Measurements from ENCODE around the gene FOXP4.
A peak's percentile ranks its signal among the peaks of the same experiment; 100 is the strongest.

The FOXP4 gene

DNA sequence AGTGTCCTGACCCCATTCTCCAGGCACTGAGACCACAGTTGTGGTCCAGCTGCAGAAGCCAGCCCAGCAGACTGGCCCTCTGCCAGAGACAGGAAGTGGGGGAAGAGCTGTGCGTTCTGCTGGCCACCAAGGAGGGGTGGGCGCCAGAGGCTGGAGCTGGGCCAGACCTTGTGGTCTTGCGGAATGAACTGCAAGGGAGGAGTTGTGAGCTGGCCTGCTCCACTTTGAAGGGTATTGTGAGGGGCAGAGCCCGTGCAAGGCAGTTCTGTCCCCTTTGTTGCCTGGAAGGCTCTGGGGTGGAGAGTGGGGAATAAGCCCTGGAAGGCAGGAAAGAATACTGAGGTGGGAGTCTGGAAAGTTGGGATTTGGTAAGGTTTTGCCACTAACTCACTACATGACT is 88.5 kb downstream of the FOXP4 start:
- DNase-seq, result peak; percentile 75

DNA sequence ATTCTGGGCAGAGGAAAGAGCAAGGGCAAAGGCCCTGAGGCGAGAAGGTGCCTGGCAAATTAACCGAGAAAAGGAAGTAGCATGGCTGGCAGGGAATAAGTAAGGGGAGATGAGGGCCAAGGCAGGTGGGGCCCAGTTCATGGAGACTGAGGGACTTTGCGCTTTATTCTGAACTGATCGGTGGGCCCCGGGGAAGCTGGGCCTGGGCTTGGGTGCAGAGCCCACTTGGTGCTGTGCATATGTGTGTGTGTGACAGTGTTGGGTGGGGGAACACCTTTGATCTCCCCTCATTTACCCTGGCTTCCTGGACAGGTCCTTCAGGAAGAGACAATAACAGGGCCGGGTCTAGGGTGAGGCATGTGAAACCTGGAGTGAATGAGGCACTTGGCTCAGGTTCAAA is 89.2 kb downstream of the FOXP4 start:
- DNase-seq, result peak; percentile 65

DNA sequence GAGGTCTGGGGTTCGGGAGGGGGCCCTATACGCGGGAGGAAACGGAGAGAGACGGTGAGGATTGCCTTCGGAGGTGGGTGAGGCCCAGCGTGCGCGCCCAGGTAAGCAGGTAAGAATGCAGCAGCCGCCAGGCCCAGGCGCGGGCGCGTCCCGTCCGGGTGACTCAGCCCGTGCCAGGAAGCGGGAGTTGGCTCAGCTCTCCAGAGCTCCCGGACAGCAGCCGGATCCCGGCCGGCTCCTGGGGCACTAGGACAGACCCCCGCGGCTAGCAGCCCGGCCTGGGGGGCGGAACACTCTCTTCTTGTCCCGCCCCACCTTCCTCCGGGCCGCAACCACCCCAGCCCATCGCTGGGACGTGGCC is 90.6 kb downstream of the FOXP4 start:
- DNase-seq, result no peak

DNA sequence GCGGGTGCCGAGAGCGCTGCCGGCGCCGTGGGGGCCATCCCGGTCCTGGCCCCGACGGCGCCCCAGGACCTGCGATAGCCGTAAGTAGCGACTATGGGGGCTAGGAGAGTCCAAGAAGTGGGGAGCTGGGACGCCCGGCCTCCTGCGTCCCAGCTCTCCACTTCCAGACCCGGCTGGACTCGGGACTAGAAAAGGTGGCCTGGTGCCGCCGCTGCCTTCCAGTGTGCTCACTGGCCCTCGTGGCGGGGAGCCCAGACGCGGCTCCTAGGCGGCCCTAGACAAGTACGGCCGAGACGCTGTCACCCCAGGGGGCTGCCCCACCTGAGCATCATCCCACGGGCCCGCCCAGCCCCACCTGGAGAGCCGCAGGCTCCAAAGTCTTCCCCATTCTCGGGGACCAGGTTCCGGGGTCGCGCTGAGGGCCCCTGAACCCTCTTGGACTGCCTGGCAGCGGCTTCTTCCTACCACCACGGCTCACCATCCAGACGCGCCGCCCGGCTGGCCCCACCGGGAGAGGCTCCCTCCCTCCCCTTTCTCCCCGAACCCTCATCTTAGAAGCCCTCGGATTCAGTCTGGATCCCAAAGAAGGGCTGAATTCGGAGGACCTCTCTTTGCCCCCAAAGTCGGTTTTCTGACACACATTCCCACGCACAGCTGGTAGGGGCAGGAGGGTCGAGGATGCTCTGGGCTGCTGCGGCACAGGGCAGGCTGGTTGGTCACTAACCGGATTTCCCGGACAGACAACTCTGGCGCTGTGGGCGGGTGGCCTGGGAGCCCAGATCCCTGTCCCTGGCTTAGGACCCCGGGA is 91.2 kb downstream of the FOXP4 start:
- DNase-seq, result no peak

DNA sequence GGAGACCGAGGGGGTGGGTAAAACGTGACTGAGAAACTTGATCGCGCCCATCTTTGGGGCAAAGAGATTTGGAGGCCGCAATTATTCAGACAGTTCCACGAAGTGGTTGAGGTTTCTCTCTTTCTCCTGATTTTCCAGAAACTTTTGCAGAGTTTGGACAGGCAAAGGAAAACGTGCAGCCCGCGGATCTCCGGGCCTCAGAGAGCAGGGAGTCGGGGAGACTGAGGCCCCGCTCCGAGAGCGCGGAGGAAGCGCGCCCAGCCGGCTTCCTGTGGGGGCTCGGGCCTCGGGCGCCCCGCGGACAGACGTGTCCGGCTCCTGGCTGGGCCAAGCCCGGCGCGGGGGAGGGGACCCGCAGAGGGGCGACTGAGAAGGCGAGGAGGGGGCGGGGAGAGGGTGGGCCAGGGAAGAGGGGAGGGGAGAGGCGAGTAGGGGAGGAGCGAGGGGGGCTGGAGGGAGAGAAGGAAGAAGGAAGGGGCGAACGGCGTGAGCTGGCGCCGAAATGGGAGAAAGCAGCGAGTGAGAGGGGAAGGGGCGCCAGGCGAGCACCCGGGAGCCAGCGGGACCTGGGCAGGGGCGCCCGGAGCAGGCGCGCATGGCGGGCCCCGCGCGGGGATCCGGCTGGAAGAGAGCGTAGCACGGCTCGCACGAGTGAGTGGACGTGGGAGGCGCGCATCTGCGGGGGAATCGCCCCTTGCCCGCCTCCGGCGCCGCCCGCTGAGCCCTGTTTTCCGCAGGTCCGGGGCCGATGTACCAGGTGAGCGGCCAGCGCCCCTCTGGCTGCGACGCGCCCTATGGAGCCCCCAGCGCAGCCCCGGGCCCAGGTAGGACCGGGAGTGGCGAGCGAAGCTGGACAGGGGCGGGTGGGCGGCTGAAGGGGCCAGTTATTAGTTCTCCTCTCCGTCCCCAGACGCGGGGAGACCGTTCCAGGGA is 92.1 kb downstream of the FOXP4 start, which contains the start of gene MDFI:
Gene MDFI (plus strand): TSS at position 467 of the 933 bp plus-strand sequence. CDS start 282 bp downstream, at position 749.
- DNase-seq, result peak; percentile 82

DNA sequence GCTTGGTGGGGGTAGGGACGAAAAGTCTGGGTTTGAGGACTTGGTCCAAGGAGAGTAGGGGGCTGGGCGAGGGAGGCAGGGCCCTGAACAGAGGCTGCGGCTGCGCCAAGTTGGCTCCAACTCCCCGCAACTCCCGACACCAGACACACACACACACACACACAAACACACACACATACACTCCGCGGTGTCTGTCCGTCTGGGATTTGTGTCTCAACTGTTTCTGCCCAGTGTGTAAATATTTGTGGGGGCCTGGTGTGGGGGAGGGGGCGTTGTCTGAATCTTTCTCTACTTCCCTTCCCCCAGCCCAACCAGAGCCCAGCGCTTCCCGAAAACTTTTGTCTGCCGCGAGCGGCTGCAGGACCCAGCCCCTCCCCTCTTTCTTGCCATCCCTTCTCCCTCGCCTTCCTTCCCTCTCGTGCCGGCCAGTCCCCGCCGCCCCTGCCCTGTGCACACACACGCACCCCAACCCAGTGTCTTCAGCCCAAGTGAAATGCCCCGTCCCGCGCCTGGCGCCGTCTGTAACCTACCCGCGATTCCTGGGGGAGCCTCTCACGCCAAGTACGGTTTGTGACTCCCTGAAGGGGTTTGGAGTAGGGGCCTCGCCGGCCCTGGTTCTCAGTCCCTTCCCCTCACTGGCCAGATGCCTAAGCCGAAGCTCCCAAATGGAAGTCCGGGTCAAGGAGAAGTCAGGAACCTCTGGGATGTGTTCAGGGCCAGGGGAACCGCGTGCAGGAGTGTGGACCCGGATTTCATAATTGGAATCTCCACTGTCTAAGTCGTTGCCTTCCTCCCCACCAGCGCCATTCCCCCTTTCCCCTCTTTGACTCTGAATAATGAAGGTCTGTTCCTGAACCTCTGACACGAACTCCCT is 93.0 kb downstream of the FOXP4 start:
- DNase-seq, result peak; percentile 72

DNA sequence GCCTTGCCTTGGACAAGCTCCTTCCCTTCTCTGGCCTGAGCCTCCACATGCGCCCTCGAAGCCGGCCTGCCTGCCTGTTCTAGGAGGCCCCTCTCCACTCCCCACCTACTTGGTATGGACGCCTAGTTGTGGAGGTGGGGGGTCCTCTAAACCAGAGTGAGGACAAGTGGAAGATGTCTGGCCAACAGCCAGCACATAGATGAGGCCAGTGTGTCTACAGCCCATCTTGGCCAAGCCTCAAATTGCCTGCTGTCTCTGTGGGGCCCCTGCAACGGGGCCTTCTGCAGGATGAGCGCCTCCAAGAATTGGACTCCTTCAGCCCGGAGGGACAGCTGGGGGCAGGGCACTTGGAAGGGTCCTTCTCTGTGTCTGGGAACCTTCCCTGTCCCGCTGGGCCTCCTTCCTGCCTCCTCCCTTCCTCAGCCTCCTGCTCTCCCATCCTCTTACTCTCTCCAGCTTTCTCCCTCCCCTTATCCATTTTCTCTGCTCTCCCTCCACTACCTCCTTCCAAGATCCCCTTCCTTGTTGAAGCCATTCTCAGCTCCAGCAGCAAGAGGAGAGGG is 93.7 kb downstream of the FOXP4 start:
- DNase-seq, result peak; percentile 57

DNA sequence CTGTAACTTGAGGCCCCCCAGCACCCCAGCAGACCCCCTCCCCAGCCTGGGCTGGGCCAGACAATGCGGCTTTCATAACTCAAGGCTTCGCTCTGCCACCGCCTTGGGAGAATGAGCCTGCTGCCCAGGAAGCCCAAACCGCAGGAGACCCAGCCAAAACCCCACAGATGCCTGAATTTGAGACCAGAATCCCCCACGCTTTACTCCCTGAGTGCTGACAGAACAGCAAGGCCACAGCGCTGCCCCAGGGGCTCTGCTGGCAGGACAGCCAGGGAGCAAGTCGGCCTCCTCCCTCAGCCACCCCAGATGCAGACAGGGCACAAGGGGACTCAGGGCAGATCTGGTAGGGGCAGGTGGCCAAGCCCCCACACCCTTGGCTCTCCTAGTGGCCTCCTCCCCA is 94.2 kb downstream of the FOXP4 start:
- no peak for DNase-seq

DNA sequence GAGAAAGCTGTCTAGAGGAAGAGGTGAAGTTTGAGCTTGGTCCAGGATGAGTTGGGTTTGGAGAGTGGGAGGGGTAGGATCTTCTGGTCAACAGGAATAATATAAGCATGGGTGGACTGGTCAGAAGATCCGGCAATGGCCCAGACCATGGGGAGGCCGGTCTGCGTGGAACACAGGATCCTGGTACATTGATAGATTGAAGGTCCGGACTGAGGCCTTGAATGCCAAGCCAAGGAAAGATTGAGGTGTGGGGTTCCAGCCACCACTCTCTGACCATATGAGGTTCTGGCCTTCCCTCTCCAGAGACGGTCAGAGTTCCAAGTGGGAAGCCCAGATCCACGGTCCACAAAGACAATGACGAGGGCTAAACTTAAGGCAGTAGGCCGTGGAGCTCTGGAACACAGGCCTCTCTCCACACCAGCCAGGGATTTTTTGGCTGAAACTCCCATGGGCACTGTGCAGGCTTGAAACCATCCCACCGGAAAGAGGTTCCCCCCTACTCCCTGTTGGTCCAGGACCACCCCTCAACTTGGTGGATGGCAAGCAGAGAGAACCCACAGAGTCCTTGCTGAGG is 95.3 kb downstream of the FOXP4 start:
- no peak for DNase-seq

DNA sequence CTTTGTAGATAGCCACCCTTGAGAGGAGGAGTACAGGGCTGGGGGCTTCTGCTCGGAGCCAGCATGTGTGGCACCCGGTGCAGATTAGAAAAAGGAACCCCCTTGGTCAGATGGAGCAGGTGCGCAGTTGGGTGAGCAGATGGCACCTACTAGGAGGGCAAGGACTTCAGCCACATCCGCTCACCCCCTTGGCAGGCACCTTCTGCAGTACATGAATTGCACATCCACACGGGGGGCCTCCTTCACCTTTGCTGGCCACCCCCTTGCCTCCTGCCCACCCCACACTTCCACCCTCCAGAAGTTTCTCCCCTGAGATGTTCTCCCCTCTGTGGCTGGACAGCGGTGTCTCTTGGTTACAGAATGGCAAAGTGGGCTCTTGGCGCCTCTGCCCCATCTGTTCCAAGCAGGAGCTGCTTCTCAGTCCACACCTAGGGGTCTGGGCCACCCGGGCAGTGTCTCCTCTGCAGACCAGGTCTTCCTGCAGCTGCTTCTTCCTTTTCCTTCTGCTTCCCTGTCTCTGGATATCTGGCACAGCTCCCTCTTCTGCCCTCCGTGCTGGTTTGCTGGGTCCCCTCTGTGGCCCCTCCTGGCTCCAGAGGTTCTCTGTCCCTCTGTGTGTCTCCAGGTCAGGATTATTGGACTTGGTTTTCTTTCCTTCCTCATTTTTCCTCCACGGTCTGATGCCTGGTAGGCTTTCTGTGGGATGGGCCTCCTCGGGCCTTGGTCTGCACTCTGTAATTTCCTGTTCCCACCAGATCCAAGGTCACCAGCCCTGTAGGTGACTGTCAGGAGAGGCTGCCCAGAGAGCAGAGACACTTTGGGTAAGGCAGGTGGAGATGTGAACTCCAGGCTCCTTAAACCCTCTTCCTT is 96.1 kb downstream of the FOXP4 start:
- DNase-seq, result peak; percentile 60

DNA sequence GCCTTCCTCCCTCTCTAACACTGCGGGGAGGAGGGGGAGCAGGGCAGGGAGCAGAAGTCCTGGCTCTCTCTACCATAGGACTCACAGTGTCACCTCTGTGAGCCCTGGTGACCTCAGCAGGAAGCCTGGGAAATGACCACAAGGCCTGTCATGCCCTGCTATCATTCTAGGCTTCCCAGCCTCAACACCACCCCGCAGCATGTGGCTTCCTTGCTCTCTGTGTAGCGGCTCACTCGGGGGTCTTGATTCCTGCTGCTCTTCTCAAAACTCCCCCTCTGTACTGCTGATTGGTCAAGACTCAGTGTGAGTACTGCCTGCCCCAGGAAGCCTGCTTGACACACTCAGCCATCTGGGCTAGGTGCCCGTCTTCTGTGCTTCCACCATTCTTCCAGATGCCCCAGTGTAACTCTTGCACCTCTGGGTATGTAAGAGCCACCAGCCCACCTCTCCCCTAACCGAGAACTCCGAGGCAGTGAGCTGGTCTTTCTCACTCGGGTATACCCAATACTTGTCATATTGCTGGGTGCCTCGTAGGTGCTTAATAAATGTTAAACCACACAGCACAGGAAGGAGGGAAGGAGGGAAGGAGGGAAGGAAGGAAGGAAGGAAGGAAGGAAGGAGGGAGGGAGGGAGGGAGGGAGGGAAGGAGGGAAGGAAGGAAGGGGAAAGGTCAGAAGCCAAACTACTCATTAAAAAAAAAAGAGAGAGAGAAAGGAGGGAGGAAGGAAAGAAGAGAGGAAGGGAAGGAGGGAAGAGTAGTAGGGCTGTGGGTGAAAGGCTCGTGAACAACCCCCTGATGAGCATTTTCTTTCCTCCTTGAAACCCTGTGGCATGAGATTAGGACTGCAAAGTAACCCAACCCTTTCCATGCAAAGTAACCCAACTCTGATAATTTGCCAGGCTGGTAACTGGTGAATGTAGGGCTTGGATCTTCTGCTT is 97.0 kb downstream of the FOXP4 start:
- peak; percentile 35 for DNase-seq

DNA sequence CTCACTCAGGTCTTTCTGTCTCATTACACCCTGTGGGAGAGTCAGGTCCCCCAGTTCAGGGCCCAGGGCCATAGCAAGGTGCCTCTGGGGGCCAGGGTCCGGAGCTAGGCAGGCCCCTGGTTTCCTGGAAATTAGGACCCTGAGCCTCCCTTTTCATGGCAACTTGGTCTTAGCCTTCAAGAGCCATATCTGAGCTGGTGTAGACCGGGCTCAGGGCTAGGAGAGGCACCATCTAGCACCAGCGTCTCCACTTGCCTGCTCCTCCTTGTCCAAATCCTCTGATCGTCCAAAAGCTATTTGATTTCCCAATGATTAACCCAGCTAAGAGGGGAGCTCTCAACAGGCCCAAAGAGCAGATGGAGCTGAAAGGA is 97.7 kb downstream of the FOXP4 start:
- no peak for DNase-seq

DNA sequence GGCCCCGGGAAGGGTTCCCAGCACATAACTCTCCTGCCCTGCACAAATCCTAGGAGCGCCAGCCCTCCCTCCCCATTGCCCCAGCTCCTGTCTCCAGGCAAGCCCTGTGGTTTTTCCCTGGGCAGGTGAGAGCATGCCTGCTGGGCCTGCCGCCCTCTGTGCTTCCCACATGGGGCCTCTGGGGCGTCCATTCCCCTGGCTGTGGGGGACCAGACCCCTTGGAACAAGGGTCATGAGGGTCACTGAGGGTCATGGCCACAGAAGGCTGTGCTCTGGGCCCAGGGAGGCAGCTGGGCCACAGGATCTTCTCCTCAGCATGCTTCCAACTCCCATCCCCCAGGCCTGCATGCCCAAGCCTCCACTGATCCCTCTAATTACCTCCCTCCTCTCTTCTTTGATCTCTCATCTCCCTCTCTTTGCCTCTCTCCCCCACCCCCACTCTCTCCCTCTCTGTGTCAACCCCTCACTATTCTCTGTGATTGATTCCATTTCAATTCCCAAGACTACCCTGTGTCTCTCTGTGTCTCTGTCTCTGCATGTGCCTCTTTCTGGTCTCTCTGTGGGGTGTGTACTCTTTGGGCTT is 98.2 kb downstream of the FOXP4 start:
- DNase-seq, result peak; percentile 94

DNA sequence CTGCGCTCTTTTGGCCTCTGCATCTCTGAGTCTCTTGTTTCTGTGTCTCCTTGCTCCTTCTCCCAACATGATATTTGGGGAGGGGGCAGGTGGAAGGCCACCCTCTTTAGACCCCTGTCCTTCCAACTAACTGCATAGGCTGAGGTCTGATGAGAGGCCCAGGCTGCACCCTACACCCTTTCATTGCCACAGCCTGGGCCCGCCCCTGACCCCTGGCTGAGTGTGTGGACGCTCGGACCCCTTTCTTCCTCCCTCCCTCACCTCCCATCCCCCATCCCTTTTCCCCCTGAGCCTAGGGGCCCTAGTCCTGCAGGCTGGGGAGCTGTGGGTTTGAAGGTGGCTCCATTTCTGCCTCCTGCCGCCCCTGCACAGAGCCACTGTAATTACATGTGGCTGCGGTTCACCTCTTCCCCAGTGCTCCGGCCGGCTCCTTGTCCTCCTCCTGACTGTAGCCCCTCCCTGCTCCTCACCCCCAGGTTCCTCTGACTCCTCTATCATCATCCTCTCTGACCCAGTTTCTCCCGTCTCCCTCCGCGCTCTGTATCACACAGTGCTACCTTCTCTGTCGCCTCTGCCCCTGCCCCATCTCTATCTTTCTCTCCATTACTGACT is 98.9 kb downstream of the FOXP4 start:
- DNase-seq, result peak; percentile 73

DNA sequence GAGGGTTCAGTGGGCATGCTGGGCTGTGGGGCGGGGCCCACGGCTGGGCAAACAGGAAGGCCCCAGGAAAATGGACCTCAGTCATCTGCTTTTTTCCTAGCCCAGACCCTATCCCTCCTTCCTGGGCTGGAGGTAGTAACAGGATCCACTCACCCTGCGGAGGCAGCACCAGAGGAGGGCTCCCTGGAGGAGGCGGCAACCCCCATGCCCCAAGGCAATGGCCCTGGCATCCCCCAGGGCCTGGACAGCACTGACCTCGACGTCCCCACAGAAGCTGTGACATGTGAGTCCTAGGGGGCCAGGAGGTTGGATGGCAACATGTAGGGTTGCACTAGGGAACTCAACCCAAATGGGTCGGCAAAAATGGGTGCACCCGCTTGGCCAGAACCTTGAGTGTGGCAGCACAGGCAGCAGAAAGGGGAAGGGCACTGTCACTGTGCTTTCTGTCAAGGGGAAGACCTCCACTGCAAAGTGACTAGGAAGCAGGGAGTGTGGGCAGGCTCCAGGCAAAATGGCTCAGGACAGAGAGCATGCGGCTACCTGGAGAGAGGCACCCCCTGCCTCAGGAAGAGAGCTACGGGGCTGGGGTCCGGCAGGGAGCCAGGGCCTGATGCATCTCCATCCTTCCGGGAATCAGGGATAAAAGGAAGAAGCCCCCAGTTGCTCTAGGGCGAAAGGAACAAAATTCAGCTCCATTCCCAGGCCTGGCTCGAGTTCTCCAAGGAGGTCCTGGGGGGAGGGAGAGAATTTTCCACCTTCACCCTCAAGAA is 100.0 kb downstream of the FOXP4 start:
- DNase-seq, result peak; percentile 49

DNA sequence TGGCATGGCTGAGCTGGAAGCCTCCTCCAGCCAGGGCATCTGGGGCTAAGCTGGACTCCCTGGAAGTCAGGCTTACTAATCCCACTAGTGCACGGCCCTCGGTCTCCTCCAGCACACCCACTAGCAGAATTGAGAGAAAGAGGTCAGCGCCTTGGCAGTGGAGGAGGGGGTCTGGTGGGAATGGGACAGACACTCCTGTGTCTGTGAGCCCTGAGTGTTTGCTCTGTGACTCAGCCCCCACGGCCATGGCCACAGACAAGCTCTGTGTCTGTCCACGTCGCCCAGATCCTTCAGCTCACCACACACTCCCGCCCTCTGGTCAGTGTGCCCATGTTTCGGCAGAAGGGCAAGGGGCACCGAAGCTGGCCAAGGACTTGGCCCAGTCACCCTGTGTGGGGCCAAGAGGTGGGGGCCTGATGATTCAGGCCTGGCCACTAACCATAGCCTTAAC is 100.9 kb downstream of the FOXP4 start:
- DNase-seq, result no peak

DNA sequence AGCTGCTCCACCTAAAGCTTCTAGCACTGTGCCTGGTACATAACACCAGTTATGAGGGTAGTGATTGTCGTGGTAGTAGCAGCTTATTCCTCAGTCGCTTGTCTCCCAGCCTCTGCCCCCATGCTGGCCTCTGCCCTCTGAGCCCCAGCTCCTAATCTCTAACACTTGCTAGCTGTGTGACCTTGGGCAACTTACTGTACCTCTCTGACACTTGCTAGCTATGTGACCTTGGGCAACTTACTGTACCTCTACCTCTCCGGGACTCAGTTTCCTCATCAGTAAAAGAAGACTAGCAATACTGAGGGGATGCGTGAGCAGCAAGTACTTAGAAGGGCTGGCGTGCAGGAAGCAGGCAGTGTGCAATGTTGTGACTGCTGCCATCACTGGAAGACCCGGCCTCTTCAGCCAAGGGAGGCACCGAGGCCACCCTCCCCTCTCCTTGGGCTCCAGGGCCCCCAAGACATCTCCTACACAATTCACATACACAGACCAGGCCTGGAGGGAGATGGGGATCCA is 101.9 kb downstream of the FOXP4 start:
- no peak for DNase-seq

DNA sequence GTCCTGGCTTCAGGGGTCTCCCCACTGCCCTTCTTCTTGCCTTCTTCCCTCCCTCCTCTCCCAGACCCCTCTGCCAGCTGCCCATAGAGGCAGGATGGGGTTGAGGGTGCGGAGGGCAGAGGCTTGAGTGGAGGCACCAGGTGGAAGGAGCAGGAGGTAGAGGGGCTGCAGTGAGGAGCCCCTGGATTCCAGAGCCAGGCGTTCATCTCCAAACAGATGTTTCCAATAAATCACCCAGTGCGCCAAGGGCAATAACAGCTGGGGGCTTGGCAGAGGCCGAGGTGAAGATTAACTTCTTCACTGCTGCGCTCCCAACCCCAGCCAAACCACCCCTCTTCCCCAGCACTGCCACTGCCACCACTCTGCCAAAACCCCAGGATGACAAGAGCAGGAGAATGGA is 102.7 kb downstream of the FOXP4 start:
- DNase-seq, result no peak

Data from NCI-H69 (cell line).